HG02588 (cell line): ENCODE results near the gene PRKN.

ENCODE experiments used
- ATAC-seq: cut with Tn5 transposase; IDR thresholded peaks from one replicate; pipeline ENCODE4 v1.9.1; 2021; ENCODE audit warnings: mild to moderate bottlenecking, moderate library complexity; ENCODE audit not compliant: unreplicated experiment

Gene PRKN

DNA sequence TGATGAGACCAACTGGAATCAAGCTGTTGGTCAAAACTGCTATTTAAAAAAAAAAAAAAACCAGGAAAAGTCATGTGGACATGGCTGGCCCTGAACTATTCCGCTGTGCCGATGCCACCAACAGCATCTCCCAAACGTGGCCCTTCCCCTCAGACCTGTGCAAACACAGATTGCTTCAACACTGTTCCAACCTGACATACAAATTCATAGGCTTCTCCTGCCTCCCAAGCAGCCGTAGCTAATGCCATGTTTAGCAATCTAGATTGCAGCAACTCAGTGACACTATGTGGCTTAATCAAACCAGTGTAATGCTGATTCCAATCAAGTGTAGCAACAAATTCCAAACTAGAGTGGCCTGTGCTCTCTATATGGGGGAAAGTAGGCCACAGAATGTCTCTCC is 16.2 kb downstream of the PRKN start:
- no peak for ATAC-seq

GRCh38 chr6:162710936-162711335 is 16.6 kb downstream of the PRKN start:
- no peak for ATAC-seq

GRCh38 chr6:162710419-162710818 is 17.1 kb downstream of the PRKN start:
- ATAC-seq, result no peak

DNA sequence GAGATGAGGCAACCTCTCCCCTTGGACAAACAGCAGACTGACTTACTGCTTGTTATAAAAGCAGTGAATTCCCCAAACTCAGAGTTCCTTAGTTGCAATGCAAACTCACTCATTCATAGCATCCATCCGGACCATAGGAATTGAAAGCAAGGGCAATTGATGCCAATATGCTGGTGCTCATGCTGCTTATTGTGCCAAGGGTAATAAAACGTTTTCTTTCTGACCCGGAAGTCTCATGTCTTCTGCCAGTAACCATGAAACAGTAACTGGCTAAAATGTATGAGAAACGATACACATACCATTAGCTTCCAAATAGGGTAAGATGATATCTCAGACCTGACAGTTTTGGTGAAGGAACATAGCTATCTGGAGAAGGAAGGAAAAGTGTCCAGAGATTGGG is 18.1 kb downstream of the PRKN start:
- no peak for ATAC-seq

DNA sequence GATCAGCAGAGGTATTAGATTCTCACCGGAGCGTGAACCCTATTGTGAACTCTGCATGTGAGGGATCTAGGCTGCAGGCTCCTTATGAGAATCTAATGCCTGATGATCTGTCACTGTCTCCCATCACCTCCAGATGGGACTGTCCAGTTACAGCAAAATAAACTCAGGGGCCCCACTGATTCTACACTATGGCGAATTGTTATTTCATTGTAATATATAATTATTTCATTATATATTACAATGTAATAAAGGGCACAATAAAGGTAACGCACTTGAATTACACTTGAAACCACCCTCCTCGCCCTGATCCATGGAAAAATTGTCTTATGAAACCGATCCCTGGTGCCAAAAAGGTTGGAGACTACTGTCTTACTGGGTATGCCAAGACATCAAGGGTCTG is 18.6 kb downstream of the PRKN start:
- ATAC-seq, result no peak

- ATAC-seq, result no peak
Measured at GRCh38 chr6:162706232-162706631, 21.3 kb downstream of the PRKN start.

- ATAC-seq, result no peak
Measured at GRCh38 chr6:162705736-162706135, 21.8 kb downstream of the PRKN start.

- no peak for ATAC-seq
Measured at GRCh38 chr6:162704001-162704400, 23.6 kb downstream of the PRKN start.

- no peak for ATAC-seq
Measured at GRCh38 chr6:162702446-162702845, 25.1 kb downstream of the PRKN start.

DNA sequence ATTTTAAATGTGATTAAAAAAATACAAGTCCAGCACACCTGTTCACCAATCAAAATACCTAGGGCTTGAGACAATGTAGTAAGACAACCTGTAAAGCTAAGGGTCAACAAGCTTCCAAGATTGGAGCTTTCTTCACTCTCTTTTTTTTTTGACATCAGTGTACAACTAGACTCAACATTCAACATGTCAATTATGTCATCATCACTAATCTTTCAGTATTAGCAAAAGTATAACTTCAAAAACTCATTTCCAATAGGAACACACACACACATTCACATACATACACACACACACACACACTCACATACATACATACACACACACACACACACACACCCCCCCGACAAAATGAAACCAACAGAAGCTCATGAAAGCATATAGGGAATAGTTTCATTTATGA is 26.0 kb downstream of the PRKN start:
- ATAC-seq, result no peak

DNA sequence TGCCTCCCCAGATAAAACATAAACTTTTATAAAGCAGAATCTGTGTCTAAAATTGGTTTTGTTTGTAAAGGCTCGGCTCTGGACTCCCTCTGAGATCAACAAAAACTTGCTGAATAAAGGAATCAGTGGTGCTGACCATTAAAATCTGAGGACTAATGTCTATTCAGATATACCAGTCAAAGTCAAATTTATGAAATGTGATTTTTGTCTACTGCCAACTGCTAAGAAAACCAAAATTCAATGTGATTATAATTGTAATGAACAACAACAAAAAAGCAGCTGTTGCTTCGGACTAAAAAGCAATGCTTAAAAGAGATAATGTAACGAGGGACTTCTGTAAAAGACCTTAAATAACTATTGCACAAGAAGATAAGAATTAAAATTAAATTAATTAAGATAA is 26.6 kb downstream of the PRKN start:
- ATAC-seq, result no peak

- no peak for ATAC-seq
Measured at GRCh38 chr6:162699961-162700360, 27.6 kb downstream of the PRKN start.

- ATAC-seq, result no peak
Measured at GRCh38 chr6:162698440-162698839, 29.1 kb downstream of the PRKN start.

- ATAC-seq, result no peak
Measured at GRCh38 chr6:162697872-162698403, 29.6 kb downstream of the PRKN start.

DNA sequence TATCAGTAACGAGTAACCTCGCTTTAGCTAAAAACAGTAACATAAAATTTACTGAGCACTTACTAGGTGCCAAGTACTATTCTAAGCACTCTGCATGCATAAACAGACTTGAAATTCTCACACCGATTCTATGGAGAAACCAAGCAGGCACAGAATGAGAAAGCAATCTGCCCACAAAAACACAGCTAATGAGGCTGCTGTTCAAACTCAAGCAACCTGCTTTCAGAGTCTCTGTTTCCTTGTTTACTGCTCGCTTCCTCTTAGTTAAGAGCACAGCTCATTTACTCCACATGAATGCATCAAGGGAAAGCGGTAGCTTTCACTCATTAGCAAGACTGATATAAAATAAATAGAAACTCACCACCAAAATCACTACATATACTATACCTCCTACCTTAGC is 37.4 kb downstream of the PRKN start:
- no peak for ATAC-seq

GRCh38 chr6:162688751-162689345 is 38.7 kb downstream of the PRKN start:
- no peak for ATAC-seq

- ATAC-seq, result no peak
Measured at GRCh38 chr6:162685586-162685985, 42.0 kb downstream of the PRKN start.

GRCh38 chr6:162684961-162685360 is 42.6 kb downstream of the PRKN start:
- no peak for ATAC-seq

- no peak for ATAC-seq
Measured at GRCh38 chr6:162684052-162684451, 43.5 kb downstream of the PRKN start.

DNA sequence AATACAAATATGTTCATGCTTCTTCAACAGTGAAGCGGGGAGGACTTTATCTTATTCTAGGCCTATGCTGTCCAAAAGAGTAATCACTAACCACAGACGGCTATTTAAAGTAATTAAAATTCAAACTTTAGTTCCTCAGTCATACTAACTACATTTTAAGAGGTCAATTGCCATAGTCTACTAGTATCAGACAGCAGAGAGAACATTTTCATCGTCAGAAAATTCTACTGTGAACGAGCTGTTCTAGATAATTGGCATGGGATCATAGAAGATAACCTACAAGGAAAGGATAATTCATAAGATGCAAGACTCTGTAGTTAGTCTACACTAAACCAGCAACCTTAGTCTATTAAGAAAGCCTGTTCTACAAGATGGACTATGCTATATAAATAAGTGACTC is 44.4 kb downstream of the PRKN start:
- no peak for ATAC-seq

- ATAC-seq, result no peak
Measured at GRCh38 chr6:162681447-162681846, 46.1 kb downstream of the PRKN start.

GRCh38 chr6:162680871-162681270 is 46.7 kb downstream of the PRKN start:
- no peak for ATAC-seq

DNA sequence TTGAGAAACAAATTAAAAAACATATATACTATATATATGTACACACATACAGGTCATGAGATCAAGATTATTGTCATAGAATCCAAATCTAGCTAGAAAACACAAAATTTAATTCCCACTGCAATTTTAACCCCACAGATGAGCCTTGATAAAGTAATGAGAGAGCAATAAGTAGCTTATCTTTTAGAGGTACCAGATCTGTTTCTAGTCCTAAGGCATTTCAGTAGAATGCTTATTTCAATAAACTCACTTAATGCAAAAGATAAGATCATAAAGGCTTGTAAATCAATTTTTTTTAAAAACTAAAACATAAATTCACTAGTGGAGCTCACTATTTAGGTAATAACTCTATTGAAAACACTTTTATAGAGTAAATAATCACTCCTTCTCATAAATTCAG is 47.2 kb downstream of the PRKN start:
- no peak for ATAC-seq
